Neural cell (in vitro differentiated cells): ENCODE results near the gene NAGA.
"Not testable (repeated sequence)": the region's sequence is repeated elsewhere in the genome, so short reads cannot be mapped to it uniquely, and the experiment has no call there.

Source experiments
- CTCF ChIP-seq: fragments of 450-650 bp; IDR thresholded peaks from 2 replicates; pipeline ENCODE4 v1.5.1; 2014; ENCODE audit warnings: antibody characterized with exemption, mild to moderate bottlenecking, moderate library complexity; ENCODE audit not compliant: poor library complexity, severe bottlenecking
- EZH2 ChIP-seq: fragments of 200-600, 300-800 bp; shearing (Covaris generic), sonication (generic); IDR thresholded peaks from 2 replicates; pipeline ENCODE4 v1.6.1; 2014; ENCODE audit warnings: antibody characterized with exemption, low read length, borderline replicate concordance, mild to moderate bottlenecking; ENCODE audit not compliant: insufficient read depth, poor library complexity, severe bottlenecking

GRCh38 chr22:42112793-42113192 lies 42.2 kb upstream of the NAGA start:
- not testable (repeated sequence) for TF ChIP-seq CTCF, EZH2
